ENCODE data around the gene PLD5. TPM values are rescaled to one million over a fixed set of nuclear protein-coding genes. Genes with fewer than 3 reads are reported as not detected.

PLD5 gene
- polyA plus RNA-seq, 3 donors, result not detected

DNA sequence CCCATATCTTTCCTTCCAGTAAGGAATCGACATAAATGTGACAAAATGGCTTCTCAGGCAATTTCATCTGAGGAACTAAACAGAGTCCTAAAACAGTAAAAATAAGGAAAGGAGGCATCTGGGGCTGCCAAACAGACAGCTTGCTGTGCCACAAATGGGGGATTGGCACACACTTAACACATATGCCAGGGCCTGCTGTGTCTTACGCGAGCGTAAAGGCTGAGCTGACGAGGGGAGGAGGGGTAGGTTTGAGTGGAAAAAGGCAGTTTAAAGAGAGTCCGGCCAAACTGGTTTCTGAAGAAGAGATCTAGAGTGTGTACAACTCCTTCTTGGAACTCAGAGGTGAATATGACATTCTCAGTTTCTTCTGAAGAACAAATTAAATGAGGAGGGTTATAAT is 281.5 kb downstream of the PLD5 start:
- intact Hi-C loops (cut with micrococcal nuclease), result no loop called here
- H3K36me3 ChIP-seq (replicated peaks in 1 of 2; ENCODE audit: control insufficient read depth in 1 of 2, insufficient read depth in 2 of 2, low read length in 2 of 2), result no peaks in the 10 kb centered on the region
- no peaks in the 10 kb centered on the region for H3K27me3 ChIP-seq (ENCODE audit: control insufficient read depth in 2 of 2, insufficient read depth in 2 of 2, low read length in 2 of 2)
- H3K4me1 ChIP-seq (ENCODE audit: control insufficient read depth in 1 of 2, insufficient read depth in 2 of 2, low read length in 2 of 2), result no peaks in the 10 kb centered on the region
- H3K4me3 ChIP-seq (replicated peaks in 1 of 3; ENCODE audit: low read depth in 2 of 3, low read length in 3 of 3), result no peak overlapping the region
- 57% methylated on average over 1 of the region's 6 CpGs for WGBS (ENCODE audit: insufficient coverage)
- Mint-ChIP-seq H3K9me3 (peaks cover 0 to 8% (median 1%) of the 10 kb centered on the region in 7 donors), H3K36me3 (no peaks in the 10 kb centered on the region), H3K27ac (no peak overlapping the region), H3K4me1 (no peaks in the 10 kb centered on the region), H3K27me3 (ENCODE audit: low read depth in 3 of 3) (peaks cover 0 to 1% (median 1%) of the 10 kb centered on the region in 3 donors), H3K4me3 (peak overlapping the region in 1 of 2 donors; percentile 32)
- no peak overlapping the region for H3K9ac ChIP-seq (ENCODE audit: insufficient read depth, low read length, poor library complexity, severe bottlenecking)
- H3K4me2 ChIP-seq (replicated peaks; ENCODE audit: extremely low read depth, low read length, poor library complexity, severe bottlenecking), result no peak overlapping the region
- no peak overlapping the region for H3K27ac ChIP-seq (ENCODE audit: low read depth in 1 of 2, low read length in 2 of 2)
- no peak overlapping the region for H2AFZ ChIP-seq (ENCODE audit: insufficient read depth, low read depth, low read length, poor library complexity, severe bottlenecking)
- no peak for DNase-seq
- TF ChIP-seq, protein P1, sequence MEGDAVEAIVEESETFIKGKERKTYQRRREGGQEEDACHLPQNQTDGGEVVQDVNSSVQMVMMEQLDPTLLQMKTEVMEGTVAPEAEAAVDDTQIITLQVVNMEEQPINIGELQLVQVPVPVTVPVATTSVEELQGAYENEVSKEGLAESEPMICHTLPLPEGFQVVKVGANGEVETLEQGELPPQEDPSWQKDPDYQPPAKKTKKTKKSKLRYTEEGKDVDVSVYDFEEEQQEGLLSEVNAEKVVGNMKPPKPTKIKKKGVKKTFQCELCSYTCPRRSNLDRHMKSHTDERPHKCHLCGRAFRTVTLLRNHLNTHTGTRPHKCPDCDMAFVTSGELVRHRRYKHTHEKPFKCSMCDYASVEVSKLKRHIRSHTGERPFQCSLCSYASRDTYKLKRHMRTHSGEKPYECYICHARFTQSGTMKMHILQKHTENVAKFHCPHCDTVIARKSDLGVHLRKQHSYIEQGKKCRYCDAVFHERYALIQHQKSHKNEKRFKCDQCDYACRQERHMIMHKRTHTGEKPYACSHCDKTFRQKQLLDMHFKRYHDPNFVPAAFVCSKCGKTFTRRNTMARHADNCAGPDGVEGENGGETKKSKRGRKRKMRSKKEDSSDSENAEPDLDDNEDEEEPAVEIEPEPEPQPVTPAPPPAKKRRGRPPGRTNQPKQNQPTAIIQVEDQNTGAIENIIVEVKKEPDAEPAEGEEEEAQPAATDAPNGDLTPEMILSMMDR (IDR thresholded peaks at IDR 0.05), result no peak
- no peaks in the 10 kb centered on the region for H4K20me1 ChIP-seq (ENCODE audit: insufficient read depth, low read length)
- no peaks in the 10 kb centered on the region for H3K9me3 ChIP-seq (replicated peaks in 1 of 2; ENCODE audit: control insufficient read depth in 1 of 2, insufficient read depth in 1 of 2, low read length in 2 of 2)
- H3K79me2 ChIP-seq (ENCODE audit: insufficient read depth, low read length), result no peaks in the 10 kb centered on the region

DNA sequence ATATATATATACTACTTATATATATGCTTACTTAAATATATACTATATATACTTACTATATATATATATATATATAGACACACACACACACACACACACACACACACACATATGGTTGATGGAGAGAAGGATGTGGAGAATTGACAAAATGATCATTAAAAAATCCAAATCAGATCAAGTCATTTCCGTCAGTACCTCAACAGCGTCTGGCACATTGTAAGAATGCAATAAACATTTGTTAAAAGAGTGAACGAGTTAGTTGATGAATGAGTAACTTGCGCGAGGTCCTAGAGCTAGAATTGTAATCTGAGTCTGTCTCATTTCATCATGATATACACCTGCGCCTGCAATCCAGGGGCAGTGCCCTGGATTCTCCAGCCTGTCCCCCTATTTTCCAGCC is 282.6 kb downstream of the PLD5 start:
- Mint-ChIP-seq H3K4me1 (no peaks in the 10 kb centered on the region), H3K27me3 (ENCODE audit: low read depth in 3 of 3) (peaks cover 0 to 1% (median 1%) of the 10 kb centered on the region in 3 donors), H3K27ac (no peak overlapping the region), H3K4me3 (no peak overlapping the region), H3K9me3 (peaks cover 0 to 5% (median 1%) of the 10 kb centered on the region in 7 donors), H3K36me3 (no peaks in the 10 kb centered on the region)
- intact Hi-C loops (cut with micrococcal nuclease), result no loop called here
- Histone ChIP-seq H2AFZ (ENCODE audit: insufficient read depth, low read depth, low read length, poor library complexity, severe bottlenecking) (no peak overlapping the region), H4K20me1 (ENCODE audit: insufficient read depth, low read length) (no peaks in the 10 kb centered on the region), H3K36me3 (replicated peaks in 1 of 2; ENCODE audit: control insufficient read depth in 1 of 2, insufficient read depth in 2 of 2, low read length in 2 of 2) (no peaks in the 10 kb centered on the region), H3K4me2 (replicated peaks; ENCODE audit: extremely low read depth, low read length, poor library complexity, severe bottlenecking) (no peak overlapping the region), H3K9me3 (replicated peaks in 1 of 2; ENCODE audit: control insufficient read depth in 1 of 2, insufficient read depth in 1 of 2, low read length in 2 of 2) (no peaks in the 10 kb centered on the region), H3K4me3 (replicated peaks in 1 of 3; ENCODE audit: low read depth in 2 of 3, low read length in 3 of 3) (no peak overlapping the region), H3K79me2 (ENCODE audit: insufficient read depth, low read length) (no peaks in the 10 kb centered on the region), H3K4me1 (ENCODE audit: control insufficient read depth in 1 of 2, insufficient read depth in 2 of 2, low read length in 2 of 2) (no peaks in the 10 kb centered on the region), H3K27me3 (ENCODE audit: control insufficient read depth in 2 of 2, insufficient read depth in 2 of 2, low read length in 2 of 2) (no peaks in the 10 kb centered on the region), H3K9ac (ENCODE audit: insufficient read depth, low read length, poor library complexity, severe bottlenecking) (no peak overlapping the region), H3K27ac (ENCODE audit: low read depth in 1 of 2, low read length in 2 of 2) (no peak overlapping the region)
- 100% methylated on average over 1 of the region's 6 CpGs for WGBS (ENCODE audit: insufficient coverage)
- TF ChIP-seq, protein P1 (IDR thresholded peaks at IDR 0.05), result no peak
- DNase-seq, result no peak
